Panc1 (cell line): Measurements from ENCODE around the gene SCAANT1. TPM values are rescaled to one million over a fixed set of nuclear protein-coding genes. Genes with fewer than 3 reads are reported as not detected.

Source experiments
- ATAC-seq: fragments of 200-7000 bp; cut with Tn5 transposase; 2 replicates; pipeline ENCODE4 v1.9.1; 2020; ENCODE audit warnings: mild to moderate bottlenecking, moderate library complexity
- BruUV-seq: library from RNA; stranded (reverse); fragments of 400-500 nt; replicated peaks from 2 replicates; lab custom pipeline; 2021; lab: Mats Ljungman, UMichigan
- CTCF ChIA-PET: fragments of 300-600 bp; sonication (Branson Sonifier 250); formaldehyde crosslinking; loops from one replicate; lab custom pipeline; 2022; ENCODE audit warnings: antibody characterized with exemption; lab: Charles Lee
- POLR2A ChIA-PET: fragments of 300-600 bp; sonication (Branson Sonifier 250); formaldehyde crosslinking; loops from one replicate; lab custom pipeline; 2022; ENCODE audit warnings: antibody characterized with exemption; lab: Charles Lee
- DNase-seq: peaks from one replicate; pipeline ENCODE4 v3.0.0-alpha.2; 2010; ENCODE audit warnings: low read depth, low spot score
- H3K27ac ChIP-seq: 2 replicates; pipeline ENCODE4 v1.5.1; 2011; ENCODE audit warnings: mild to moderate bottlenecking, low read length, inconsistent platforms
- H3K27me3 ChIP-seq: fragments of 200-500 bp; sonication (Bioruptor generic); 2 replicates; pipeline ENCODE4 v1.6.0; 2014; ENCODE audit warnings: low read length, inconsistent platforms; ENCODE audit not compliant: control insufficient read depth, insufficient read depth
- H3K36me3 ChIP-seq: fragments of 200-500 bp; sonication (Bioruptor generic); 2 replicates; pipeline ENCODE4 v1.5.1; 2014; ENCODE audit warnings: inconsistent platforms, mild to moderate bottlenecking, low read length, moderate library complexity; ENCODE audit not compliant: control insufficient read depth, insufficient read depth
- H3K4me1 ChIP-seq: 2 replicates; pipeline ENCODE4 v1.5.1; 2011; ENCODE audit warnings: inconsistent platforms, mild to moderate bottlenecking, low read length, moderate library complexity; ENCODE audit not compliant: control insufficient read depth, insufficient read depth
- H3K4me3 ChIP-seq, 2 experiments: 2 replicates each; pipeline ENCODE4 v1.5.1; 2011 to 2012; ENCODE audit warnings: low read depth in 2 of 2, low read length in 2 of 2, mild to moderate bottlenecking in 2 of 2, inconsistent platforms in 1 of 2, moderate library complexity in 1 of 2
- H3K9me3 ChIP-seq: fragments of 200-500 bp; sonication (Bioruptor generic); 2 replicates; pipeline ENCODE4 v1.5.1; 2014; ENCODE audit warnings: low read depth, mild to moderate bottlenecking, inconsistent platforms, low read length, moderate library complexity; ENCODE audit not compliant: control insufficient read depth, insufficient read depth
- POLR2AphosphoS5 ChIP-seq: IDR thresholded peaks from 2 replicates; pipeline ENCODE4 v1.6.1; 2012; ENCODE audit warnings: mild to moderate bottlenecking, low read depth, low read length, moderate library complexity
- SIN3A ChIP-seq: IDR thresholded peaks from 2 replicates; pipeline ENCODE4 v1.6.1; 2012; ENCODE audit warnings: low read depth, mild to moderate bottlenecking, low read length, moderate library complexity, borderline replicate concordance; ENCODE audit not compliant: insufficient read depth
- TCF7L2 ChIP-seq: IDR thresholded peaks from 2 replicates; pipeline ENCODE4 v1.6.1; 2011; ENCODE audit warnings: mild to moderate bottlenecking, low read depth, low read length, inconsistent platforms
- in situ Hi-C: cut with HindIII; loops from 2 replicates; pipeline ENCODE4 v1.10.0; 2016; ENCODE audit warnings: low sequenced_read_pairs, low pct_unique_long_range_greater_than_20kb
- intact Hi-C: fragments of 100-400 bp; cut with micrococcal nuclease; formaldehyde crosslinking; loops from one replicate; pipeline ENCODE4 v1.10.0; 2022; ENCODE audit not compliant: unreplicated experiment
- total RNA-seq: library from RNA; stranded (reverse); gene quantifications from one replicate; pipeline ENCODE4 v1.2.1, GENCODE V29; 2021; ENCODE audit not compliant: unreplicated experiment
- TF ChIP-seq, protein P1 (sequence below): fragments of 450-650 bp; IDR thresholded peaks from 2 replicates; pipeline ENCODE4 v1.5.1; 2017; ENCODE audit warnings: mild to moderate bottlenecking
- TF ChIP-seq, protein P2 (sequence below), 2 experiments: IDR thresholded peaks; 2 replicates each; pipeline ENCODE4 v1.6.1; 2011 to 2012; ENCODE audit warnings: low read depth in 2 of 2, control low read depth in 1 of 2, low read length in 1 of 2, mild to moderate bottlenecking in 1 of 2, moderate library complexity in 1 of 2; ENCODE audit not compliant: insufficient read depth in 1 of 2

Gene SCAANT1
- total RNA-seq, 1 experiment from 2014 or later = not detected

DNA sequence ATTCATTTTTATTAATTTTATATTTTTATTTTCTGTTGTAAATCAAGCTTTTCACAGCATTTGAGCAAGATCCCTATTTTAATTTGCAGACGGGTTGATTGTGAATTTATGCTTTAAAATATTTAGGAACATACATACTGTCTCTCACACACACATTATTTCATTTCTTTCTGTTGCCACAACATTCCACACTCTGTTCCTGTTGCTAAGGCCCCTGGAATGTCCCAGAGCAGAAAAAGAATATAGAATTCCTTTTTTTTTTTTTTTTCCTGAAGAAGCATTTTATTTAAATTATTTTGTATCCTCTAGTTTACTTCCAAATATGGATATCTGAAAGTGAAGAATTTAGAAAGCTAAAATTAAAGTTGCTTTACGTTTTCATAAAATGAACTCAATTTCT lies 36.8 kb upstream of the SCAANT1 start:
- POLR2A ChIA-PET = interaction anchor here (0.7 kb wide), 1 partner anchor 9 kb away, joined by 5 read pairs; no protein-coding TSS in a partner anchor
- CTCF ChIA-PET = no interaction called here
- H3K36me3 ChIP-seq = no peaks in the 10 kb centered on the region; the same call in none of the 2 replicates
- H3K27me3 ChIP-seq = no peaks in the 10 kb centered on the region
- no peak for ATAC-seq
- H3K4me1 ChIP-seq = no peaks in the 10 kb centered on the region
- no peak for DNase-seq
- H3K27ac ChIP-seq = no peak overlapping the region
- TF ChIP-seq POLR2AphosphoS5 (no peak), TCF7L2 (no peak), SIN3A (no peak)
- TF ChIP-seq, protein P1, sequence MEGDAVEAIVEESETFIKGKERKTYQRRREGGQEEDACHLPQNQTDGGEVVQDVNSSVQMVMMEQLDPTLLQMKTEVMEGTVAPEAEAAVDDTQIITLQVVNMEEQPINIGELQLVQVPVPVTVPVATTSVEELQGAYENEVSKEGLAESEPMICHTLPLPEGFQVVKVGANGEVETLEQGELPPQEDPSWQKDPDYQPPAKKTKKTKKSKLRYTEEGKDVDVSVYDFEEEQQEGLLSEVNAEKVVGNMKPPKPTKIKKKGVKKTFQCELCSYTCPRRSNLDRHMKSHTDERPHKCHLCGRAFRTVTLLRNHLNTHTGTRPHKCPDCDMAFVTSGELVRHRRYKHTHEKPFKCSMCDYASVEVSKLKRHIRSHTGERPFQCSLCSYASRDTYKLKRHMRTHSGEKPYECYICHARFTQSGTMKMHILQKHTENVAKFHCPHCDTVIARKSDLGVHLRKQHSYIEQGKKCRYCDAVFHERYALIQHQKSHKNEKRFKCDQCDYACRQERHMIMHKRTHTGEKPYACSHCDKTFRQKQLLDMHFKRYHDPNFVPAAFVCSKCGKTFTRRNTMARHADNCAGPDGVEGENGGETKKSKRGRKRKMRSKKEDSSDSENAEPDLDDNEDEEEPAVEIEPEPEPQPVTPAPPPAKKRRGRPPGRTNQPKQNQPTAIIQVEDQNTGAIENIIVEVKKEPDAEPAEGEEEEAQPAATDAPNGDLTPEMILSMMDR = no peak
- TF ChIP-seq, protein P2, sequence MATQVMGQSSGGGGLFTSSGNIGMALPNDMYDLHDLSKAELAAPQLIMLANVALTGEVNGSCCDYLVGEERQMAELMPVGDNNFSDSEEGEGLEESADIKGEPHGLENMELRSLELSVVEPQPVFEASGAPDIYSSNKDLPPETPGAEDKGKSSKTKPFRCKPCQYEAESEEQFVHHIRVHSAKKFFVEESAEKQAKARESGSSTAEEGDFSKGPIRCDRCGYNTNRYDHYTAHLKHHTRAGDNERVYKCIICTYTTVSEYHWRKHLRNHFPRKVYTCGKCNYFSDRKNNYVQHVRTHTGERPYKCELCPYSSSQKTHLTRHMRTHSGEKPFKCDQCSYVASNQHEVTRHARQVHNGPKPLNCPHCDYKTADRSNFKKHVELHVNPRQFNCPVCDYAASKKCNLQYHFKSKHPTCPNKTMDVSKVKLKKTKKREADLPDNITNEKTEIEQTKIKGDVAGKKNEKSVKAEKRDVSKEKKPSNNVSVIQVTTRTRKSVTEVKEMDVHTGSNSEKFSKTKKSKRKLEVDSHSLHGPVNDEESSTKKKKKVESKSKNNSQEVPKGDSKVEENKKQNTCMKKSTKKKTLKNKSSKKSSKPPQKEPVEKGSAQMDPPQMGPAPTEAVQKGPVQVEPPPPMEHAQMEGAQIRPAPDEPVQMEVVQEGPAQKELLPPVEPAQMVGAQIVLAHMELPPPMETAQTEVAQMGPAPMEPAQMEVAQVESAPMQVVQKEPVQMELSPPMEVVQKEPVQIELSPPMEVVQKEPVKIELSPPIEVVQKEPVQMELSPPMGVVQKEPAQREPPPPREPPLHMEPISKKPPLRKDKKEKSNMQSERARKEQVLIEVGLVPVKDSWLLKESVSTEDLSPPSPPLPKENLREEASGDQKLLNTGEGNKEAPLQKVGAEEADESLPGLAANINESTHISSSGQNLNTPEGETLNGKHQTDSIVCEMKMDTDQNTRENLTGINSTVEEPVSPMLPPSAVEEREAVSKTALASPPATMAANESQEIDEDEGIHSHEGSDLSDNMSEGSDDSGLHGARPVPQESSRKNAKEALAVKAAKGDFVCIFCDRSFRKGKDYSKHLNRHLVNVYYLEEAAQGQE (IDR thresholded peaks at IDR 0.05; ENCODE audit: insufficient read depth in 1 of 2, low read depth in 2 of 2, low read length in 1 of 2) = no peak
- no TSS peak for BruUV-seq
- in situ Hi-C loops = no loop called here
- no peaks in the 10 kb centered on the region for H3K9me3 ChIP-seq
- intact Hi-C loops = no loop called here
- H3K4me3 ChIP-seq = no peak overlapping the region

DNA sequence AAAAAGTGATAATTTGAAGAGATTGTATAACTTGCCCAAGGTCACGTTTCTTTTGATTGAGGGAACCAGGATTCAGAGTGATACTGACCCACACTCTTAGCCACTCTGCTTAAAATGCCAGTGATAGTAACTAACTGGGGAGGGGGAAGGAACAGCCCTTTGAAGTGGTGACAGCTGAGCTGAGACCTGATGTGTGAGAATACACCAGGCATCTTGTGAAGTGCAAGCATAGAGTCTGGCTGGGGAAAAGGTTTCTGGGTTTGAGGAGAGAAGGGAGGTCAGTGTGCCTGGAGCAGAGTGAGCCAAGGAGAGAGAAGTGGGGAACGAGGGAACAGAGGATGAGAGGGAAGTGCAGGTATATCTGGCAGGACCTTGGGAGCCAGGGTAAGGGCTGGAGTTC lies 35.4 kb upstream of the SCAANT1 start:
- intact Hi-C loops = no loop called here
- H3K4me1 ChIP-seq = no peaks in the 10 kb centered on the region
- no peaks in the 10 kb centered on the region for H3K9me3 ChIP-seq
- BruUV-seq = no TSS peak
- H3K36me3 ChIP-seq = no peaks in the 10 kb centered on the region; the same call in 1 of the 2 replicates
- H3K27ac ChIP-seq = no peak overlapping the region
- ATAC-seq (no peak), DNase-seq (no peak)
- no peak overlapping the region for H3K4me3 ChIP-seq
- in situ Hi-C loops = no loop called here
- H3K27me3 ChIP-seq = no peaks in the 10 kb centered on the region
- CTCF ChIA-PET = no interaction called here
- TF ChIP-seq TCF7L2 (no peak), POLR2AphosphoS5 (no peak), SIN3A (no peak)
- TF ChIP-seq, protein P2 (IDR thresholded peaks at IDR 0.05; ENCODE audit: insufficient read depth in 1 of 2, low read depth in 2 of 2, low read length in 1 of 2) = no peak
- TF ChIP-seq, protein P1 = no peak
- POLR2A ChIA-PET = no interaction called here
